ENCODE results near the gene SLX9. TPM values are rescaled to one million over a fixed set of nuclear protein-coding genes. Genes with fewer than 3 reads are reported as not detected.

The SLX9 gene
- total RNA-seq, 1 experiment from 2014 or later, result 12.2 TPM

- no peak for DNase-seq
- Histone ChIP-seq H3K79me2 (ENCODE audit: low read length) (peaks cover 45% of the 10 kb centered on the region), H4K20me1 (ENCODE audit: insufficient read depth, low read depth, low read length) (peaks cover 19% of the 10 kb centered on the region; the same call in 1 of the 2 replicates)
These were observed 19.7 kb downstream of the SLX9 start for GRCh38 chr21:44959376-44960091.

GRCh38 chr21:44960141-44961092 is 20.6 kb downstream of the SLX9 start:
- Histone ChIP-seq H3K4me1 (ENCODE audit: low read length) (peaks cover 19% of the 10 kb centered on the region), H3K27ac (ENCODE audit: low read length) (no peak overlapping the region), H3K9ac (ENCODE audit: low read length) (no peak overlapping the region), H2AFZ (ENCODE audit: low read length) (no peak overlapping the region), H3K9me2 (replicated peaks; ENCODE audit: insufficient read depth, low read length) (no peaks in the 10 kb centered on the region), H3K27me3 (ENCODE audit: low read length) (no peaks in the 10 kb centered on the region), H3K4me3 (ENCODE audit: low read length) (no peak overlapping the region), H3K9me3 (ENCODE audit: low read length) (no peaks in the 10 kb centered on the region), H3K36me3 (ENCODE audit: insufficient read depth, low read length) (peaks cover 34% of the 10 kb centered on the region), H4K20me1 (ENCODE audit: insufficient read depth, low read depth, low read length) (peaks cover 26% of the 10 kb centered on the region), H3K4me2 (ENCODE audit: low read depth, low read length, poor library complexity, severe bottlenecking) (no peak overlapping the region), H3K79me2 (ENCODE audit: low read length) (peaks cover 52% of the 10 kb centered on the region)
- no peak for DNase-seq

More at GRCh38 chr21:44959376-44960091, 19.7 kb downstream of the SLX9 start:
- no peaks in the 10 kb centered on the region for H3K9me3 ChIP-seq (ENCODE audit: low read length)
- H3K27ac ChIP-seq (ENCODE audit: low read length), result no peak overlapping the region
- H3K9ac ChIP-seq (ENCODE audit: low read length), result no peak overlapping the region
- H3K36me3 ChIP-seq (ENCODE audit: insufficient read depth, low read length), result peaks cover 26% of the 10 kb centered on the region
- H3K4me1 ChIP-seq (ENCODE audit: low read length), result peaks cover 11% of the 10 kb centered on the region
- H3K27me3 ChIP-seq (ENCODE audit: low read length), result no peaks in the 10 kb centered on the region
- no peak overlapping the region for H3K4me3 ChIP-seq (ENCODE audit: low read length)
- H3K9me2 ChIP-seq (replicated peaks; ENCODE audit: insufficient read depth, low read length), result no peaks in the 10 kb centered on the region
- no peak overlapping the region for H2AFZ ChIP-seq (ENCODE audit: low read length)
- H3K4me2 ChIP-seq (ENCODE audit: low read depth, low read length, poor library complexity, severe bottlenecking), result no peak overlapping the region

- Histone ChIP-seq H3K27me3 (ENCODE audit: low read length) (no peaks in the 10 kb centered on the region), H3K9me3 (ENCODE audit: low read length) (no peaks in the 10 kb centered on the region), H3K4me1 (ENCODE audit: low read length) (peaks cover 23% of the 10 kb centered on the region), H3K27ac (ENCODE audit: low read length) (no peak overlapping the region), H3K9me2 (replicated peaks; ENCODE audit: insufficient read depth, low read length) (no peaks in the 10 kb centered on the region), H3K9ac (ENCODE audit: low read length) (no peak overlapping the region), H2AFZ (ENCODE audit: low read length) (no peak overlapping the region), H3K79me2 (ENCODE audit: low read length) (peaks cover 46% of the 10 kb centered on the region), H4K20me1 (ENCODE audit: insufficient read depth, low read depth, low read length) (peaks cover 28% of the 10 kb centered on the region), H3K4me2 (ENCODE audit: low read depth, low read length, poor library complexity, severe bottlenecking) (no peak overlapping the region), H3K36me3 (ENCODE audit: insufficient read depth, low read length) (peaks cover 30% of the 10 kb centered on the region), H3K4me3 (ENCODE audit: low read length) (no peak overlapping the region)
- no peak for DNase-seq
These were observed 22.7 kb downstream of the SLX9 start for GRCh38 chr21:44962403-44962966.

DNA sequence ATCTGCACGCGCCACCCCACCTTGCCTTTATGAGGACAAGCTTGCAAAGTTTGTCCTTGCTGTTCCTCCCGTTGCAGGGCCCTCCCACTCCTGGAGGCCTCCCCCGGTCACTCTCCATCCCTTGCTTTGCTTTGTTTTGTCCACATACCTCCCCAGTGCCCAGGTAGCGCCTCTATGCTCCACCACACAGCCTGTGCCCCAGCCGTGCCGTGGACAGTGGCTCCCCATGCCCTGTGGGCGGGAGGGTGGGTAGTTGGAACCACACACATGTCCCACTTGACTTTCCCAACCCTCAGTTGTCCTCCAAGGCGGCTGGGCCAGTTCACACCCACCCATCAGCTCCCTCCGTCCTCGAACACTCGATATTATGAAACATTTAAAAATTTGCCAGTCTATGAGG is 24.6 kb downstream of the SLX9 start:
- H3K79me2 ChIP-seq (ENCODE audit: low read length), result peaks cover 43% of the 10 kb centered on the region
- H3K9me2 ChIP-seq (replicated peaks; ENCODE audit: insufficient read depth, low read length), result no peaks in the 10 kb centered on the region
- peaks cover 30% of the 10 kb centered on the region for H3K36me3 ChIP-seq (ENCODE audit: insufficient read depth, low read length)

DNA sequence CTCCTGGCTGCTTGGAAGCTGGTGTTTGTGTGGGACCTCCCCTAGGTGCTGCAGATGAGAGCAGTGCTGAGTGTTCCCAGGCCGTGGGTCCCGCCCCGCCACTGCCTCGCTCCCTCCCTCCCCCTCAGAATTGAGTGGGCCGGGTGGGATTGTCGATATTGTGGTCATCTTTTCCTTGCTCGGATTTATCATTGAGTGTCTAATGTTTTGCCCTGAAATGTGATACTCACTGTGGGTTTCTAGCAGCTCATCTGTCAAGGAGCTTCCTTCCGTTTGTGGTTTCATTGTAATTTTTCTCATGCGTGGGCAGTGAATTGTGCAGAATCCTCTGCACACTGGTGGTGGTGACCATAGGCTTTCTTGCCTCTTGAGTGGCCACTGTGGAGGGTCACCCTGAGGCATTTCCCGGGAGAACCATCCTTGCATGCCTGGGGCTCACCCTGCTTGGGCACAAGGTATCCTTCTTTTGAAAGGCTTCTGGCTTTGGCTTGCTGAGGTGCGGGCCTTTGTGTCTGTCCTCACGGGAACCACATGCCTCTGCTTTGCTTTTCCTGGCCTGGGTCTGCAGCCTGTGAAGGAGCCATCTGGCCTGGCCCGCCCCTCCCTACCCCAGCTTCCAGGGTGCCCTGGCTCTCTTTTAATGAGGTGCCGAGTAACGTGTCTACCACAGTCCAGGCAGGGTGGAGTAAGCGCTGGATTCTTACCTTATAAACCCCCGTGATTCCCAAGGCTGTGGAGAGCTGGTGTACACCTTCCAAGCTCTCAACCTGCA is 25.6 kb downstream of the SLX9 start:
- no peaks in the 10 kb centered on the region for H3K9me3 ChIP-seq (ENCODE audit: low read length)
- DNase-seq, result no peak
- no peak overlapping the region for H2AFZ ChIP-seq (ENCODE audit: low read length)
- H3K9ac ChIP-seq (ENCODE audit: low read length), result no peak overlapping the region
- peaks cover 43% of the 10 kb centered on the region for H3K79me2 ChIP-seq (ENCODE audit: low read length)
- H3K27me3 ChIP-seq (ENCODE audit: low read length), result no peaks in the 10 kb centered on the region
- H3K36me3 ChIP-seq (ENCODE audit: insufficient read depth, low read length), result peaks cover 30% of the 10 kb centered on the region
- no peaks in the 10 kb centered on the region for H3K9me2 ChIP-seq (replicated peaks; ENCODE audit: insufficient read depth, low read length)
- H3K4me2 ChIP-seq (ENCODE audit: low read depth, low read length, poor library complexity, severe bottlenecking), result no peak overlapping the region
- no peak overlapping the region for H3K4me3 ChIP-seq (ENCODE audit: low read length)
- peaks cover 23% of the 10 kb centered on the region for H3K4me1 ChIP-seq (ENCODE audit: low read length)
- no peak overlapping the region for H3K27ac ChIP-seq (ENCODE audit: low read length)
- peaks cover 32% of the 10 kb centered on the region; the same call in 1 of the 2 replicates for H4K20me1 ChIP-seq (ENCODE audit: insufficient read depth, low read depth, low read length)

More for the DNA sequence above, 24.6 kb downstream of the SLX9 start:
- Histone ChIP-seq H3K9me3 (ENCODE audit: low read length) (no peaks in the 10 kb centered on the region), H3K4me3 (ENCODE audit: low read length) (no peak overlapping the region), H3K27me3 (ENCODE audit: low read length) (no peaks in the 10 kb centered on the region), H3K9ac (ENCODE audit: low read length) (no peak overlapping the region), H3K4me2 (ENCODE audit: low read depth, low read length, poor library complexity, severe bottlenecking) (no peak overlapping the region), H3K27ac (ENCODE audit: low read length) (no peak overlapping the region), H2AFZ (ENCODE audit: low read length) (no peak overlapping the region), H4K20me1 (ENCODE audit: insufficient read depth, low read depth, low read length) (peaks cover 27% of the 10 kb centered on the region), H3K4me1 (ENCODE audit: low read length) (peaks cover 23% of the 10 kb centered on the region)
- DNase-seq, result no peak

DNA sequence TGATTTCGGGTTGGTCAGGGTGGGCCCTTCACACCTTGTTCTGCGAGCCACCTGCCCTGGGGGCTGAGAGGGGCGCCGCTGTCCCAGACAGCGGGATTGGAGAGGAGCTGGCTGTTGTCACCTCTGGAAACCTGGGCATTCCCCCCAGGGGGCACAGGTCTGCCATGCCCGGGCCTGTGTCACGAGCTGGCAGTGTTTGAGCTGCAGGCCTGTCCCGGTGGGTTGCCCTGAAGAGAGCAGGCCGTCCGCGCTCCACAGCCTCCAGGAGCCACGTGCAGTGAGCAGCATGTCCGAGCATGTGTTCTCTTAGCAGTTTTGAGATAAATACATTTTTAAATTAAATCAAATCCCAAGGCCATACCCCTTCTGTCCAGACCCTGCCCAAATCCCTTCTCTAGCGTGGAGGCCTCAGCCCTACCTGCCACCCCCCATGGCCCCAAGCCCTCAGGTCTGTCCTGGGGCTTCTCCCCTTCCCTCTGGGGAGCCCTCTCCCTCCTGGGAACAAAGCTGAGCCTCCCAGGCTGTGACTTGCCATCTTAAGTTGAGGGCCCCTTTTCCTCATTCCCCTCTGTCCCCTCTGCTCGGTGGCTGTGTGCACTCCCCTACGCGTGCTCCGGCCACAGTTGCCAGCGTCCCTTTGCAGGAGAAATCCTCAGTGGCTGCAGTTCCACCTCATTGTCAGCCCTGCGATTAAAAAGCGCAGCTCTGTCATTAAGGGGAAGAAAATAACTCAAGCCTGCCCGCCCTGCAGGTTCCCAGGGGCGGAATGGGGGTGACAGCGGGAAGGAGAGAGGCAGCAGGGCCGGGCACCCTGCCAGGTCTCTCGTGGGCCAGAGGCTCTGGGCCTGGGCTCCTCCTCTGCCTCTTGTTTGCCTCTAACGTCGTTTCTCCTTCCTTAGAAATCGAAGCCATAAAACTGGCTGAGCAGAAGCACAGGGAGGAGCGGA is 26.6 kb downstream of the SLX9 start:
- no peak for DNase-seq
- no peaks in the 10 kb centered on the region for H3K9me3 ChIP-seq (ENCODE audit: low read length)
- no peak overlapping the region for H2AFZ ChIP-seq (ENCODE audit: low read length)
- H3K4me1 ChIP-seq (ENCODE audit: low read length), result peaks cover 21% of the 10 kb centered on the region
- H3K79me2 ChIP-seq (ENCODE audit: low read length), result peaks cover 39% of the 10 kb centered on the region
- H3K27ac ChIP-seq (ENCODE audit: low read length), result no peak overlapping the region
- no peaks in the 10 kb centered on the region for H3K9me2 ChIP-seq (replicated peaks; ENCODE audit: insufficient read depth, low read length)
- no peak overlapping the region for H3K4me3 ChIP-seq (ENCODE audit: low read length)
- peaks cover 32% of the 10 kb centered on the region; the same call in 1 of the 2 replicates for H4K20me1 ChIP-seq (ENCODE audit: insufficient read depth, low read depth, low read length)
- peaks cover 30% of the 10 kb centered on the region for H3K36me3 ChIP-seq (ENCODE audit: insufficient read depth, low read length)
- no peaks in the 10 kb centered on the region for H3K27me3 ChIP-seq (ENCODE audit: low read length)
- H3K9ac ChIP-seq (ENCODE audit: low read length), result no peak overlapping the region
- no peak overlapping the region for H3K4me2 ChIP-seq (ENCODE audit: low read depth, low read length, poor library complexity, severe bottlenecking)

Data from Karpas-422 (cell line).